ENCODE measurements around the gene WHRN. TPM values are rescaled to one million over a fixed set of nuclear protein-coding genes. Genes with fewer than 3 reads are reported as not detected.

Gene WHRN
- polyA plus RNA-seq, 1 donor from 2014 or later = 2.5 TPM

DNA sequence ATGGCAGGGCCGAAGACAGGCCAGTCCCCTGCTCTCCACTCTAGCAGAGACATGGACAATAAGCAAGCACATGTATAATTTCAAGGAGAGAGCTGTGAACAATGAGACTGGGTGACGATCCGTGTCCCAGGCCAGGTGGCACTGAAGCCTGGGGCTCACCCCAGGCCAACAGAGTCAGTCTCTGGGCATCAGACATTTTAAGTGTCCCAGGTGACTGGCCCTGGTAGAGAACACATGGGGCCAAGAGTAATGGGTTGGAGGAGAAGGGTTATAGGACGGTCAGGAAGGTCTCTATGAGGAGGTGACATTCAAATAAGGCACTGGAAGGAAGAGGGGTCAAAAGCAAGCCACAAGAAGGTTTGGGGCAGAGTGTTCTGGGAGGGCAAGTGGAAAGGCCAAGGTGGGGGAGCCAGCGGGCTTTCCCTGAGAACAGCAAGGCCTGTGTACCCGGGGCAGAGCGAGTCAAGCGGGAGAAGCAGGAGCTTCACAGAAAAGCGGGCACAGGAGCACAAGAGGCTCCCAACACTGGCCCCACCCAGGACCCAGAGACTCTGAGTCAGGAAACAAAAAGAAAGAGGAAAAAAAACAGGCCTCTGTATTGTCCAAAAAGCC is 116.4 kb downstream of the WHRN start:
- no peaks in the 10 kb centered on the region for H3F3A ChIP-seq (ENCODE audit: insufficient read depth, low read length, poor library complexity, severe bottlenecking)
- H3K4me2 ChIP-seq (ENCODE audit: low read length) = no peak overlapping the region
- no peaks in the 10 kb centered on the region for H3K36me3 ChIP-seq (ENCODE audit: insufficient read depth, low read length)
- H3K9ac ChIP-seq (ENCODE audit: low read length) = no peak overlapping the region
- H3K27me3 ChIP-seq (ENCODE audit: insufficient read depth, low read depth, low read length) = no peaks in the 10 kb centered on the region
- H3K9me2 ChIP-seq (ENCODE audit: insufficient read depth, low read length) = no peaks in the 10 kb centered on the region
- TF ChIP-seq SMC3 (conservative IDR thresholded peaks at IDR 0.05; ENCODE audit: poor library complexity) (no peak), TAF1 (IDR thresholded peaks at IDR 0.05; ENCODE audit: low read depth) (no peak), RAD21 (conservative IDR thresholded peaks at IDR 0.05) (no peak), EP300 (conservative IDR thresholded peaks at IDR 0.05; ENCODE audit: poor library complexity, severe bottlenecking) (no peak), POLR2AphosphoS5 (IDR thresholded peaks at IDR 0.05) (no peak), MXI1 (conservative IDR thresholded peaks at IDR 0.05; ENCODE audit: poor library complexity, severe bottlenecking) (no peak), EZH2 (IDR thresholded peaks at IDR 0.05; ENCODE audit: borderline replicate concordance, insufficient read depth, low read length, poor library complexity, severe bottlenecking) (no peak)
- TF ChIP-seq, protein P1, sequence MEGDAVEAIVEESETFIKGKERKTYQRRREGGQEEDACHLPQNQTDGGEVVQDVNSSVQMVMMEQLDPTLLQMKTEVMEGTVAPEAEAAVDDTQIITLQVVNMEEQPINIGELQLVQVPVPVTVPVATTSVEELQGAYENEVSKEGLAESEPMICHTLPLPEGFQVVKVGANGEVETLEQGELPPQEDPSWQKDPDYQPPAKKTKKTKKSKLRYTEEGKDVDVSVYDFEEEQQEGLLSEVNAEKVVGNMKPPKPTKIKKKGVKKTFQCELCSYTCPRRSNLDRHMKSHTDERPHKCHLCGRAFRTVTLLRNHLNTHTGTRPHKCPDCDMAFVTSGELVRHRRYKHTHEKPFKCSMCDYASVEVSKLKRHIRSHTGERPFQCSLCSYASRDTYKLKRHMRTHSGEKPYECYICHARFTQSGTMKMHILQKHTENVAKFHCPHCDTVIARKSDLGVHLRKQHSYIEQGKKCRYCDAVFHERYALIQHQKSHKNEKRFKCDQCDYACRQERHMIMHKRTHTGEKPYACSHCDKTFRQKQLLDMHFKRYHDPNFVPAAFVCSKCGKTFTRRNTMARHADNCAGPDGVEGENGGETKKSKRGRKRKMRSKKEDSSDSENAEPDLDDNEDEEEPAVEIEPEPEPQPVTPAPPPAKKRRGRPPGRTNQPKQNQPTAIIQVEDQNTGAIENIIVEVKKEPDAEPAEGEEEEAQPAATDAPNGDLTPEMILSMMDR (IDR thresholded peaks at IDR 0.05; ENCODE audit: poor library complexity, severe bottlenecking) = no peak
- TF ChIP-seq, protein P2, sequence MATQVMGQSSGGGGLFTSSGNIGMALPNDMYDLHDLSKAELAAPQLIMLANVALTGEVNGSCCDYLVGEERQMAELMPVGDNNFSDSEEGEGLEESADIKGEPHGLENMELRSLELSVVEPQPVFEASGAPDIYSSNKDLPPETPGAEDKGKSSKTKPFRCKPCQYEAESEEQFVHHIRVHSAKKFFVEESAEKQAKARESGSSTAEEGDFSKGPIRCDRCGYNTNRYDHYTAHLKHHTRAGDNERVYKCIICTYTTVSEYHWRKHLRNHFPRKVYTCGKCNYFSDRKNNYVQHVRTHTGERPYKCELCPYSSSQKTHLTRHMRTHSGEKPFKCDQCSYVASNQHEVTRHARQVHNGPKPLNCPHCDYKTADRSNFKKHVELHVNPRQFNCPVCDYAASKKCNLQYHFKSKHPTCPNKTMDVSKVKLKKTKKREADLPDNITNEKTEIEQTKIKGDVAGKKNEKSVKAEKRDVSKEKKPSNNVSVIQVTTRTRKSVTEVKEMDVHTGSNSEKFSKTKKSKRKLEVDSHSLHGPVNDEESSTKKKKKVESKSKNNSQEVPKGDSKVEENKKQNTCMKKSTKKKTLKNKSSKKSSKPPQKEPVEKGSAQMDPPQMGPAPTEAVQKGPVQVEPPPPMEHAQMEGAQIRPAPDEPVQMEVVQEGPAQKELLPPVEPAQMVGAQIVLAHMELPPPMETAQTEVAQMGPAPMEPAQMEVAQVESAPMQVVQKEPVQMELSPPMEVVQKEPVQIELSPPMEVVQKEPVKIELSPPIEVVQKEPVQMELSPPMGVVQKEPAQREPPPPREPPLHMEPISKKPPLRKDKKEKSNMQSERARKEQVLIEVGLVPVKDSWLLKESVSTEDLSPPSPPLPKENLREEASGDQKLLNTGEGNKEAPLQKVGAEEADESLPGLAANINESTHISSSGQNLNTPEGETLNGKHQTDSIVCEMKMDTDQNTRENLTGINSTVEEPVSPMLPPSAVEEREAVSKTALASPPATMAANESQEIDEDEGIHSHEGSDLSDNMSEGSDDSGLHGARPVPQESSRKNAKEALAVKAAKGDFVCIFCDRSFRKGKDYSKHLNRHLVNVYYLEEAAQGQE (IDR thresholded peaks at IDR 0.05; ENCODE audit: borderline replicate concordance) = no peak
- no peaks in the 10 kb centered on the region for H4K20me1 ChIP-seq (ENCODE audit: insufficient read depth)
- H3K79me2 ChIP-seq (replicated peaks; ENCODE audit: insufficient read depth, low read length) = no peaks in the 10 kb centered on the region
- no peak overlapping the region for H3K4me3 ChIP-seq (ENCODE audit: low read length)
- no peaks in the 10 kb centered on the region for H3K9me3 ChIP-seq (ENCODE audit: low read length)
- no peak overlapping the region for H3K27ac ChIP-seq (ENCODE audit: low read length)
- H2AFZ ChIP-seq (ENCODE audit: low read depth, low read length) = no peak overlapping the region

DNA sequence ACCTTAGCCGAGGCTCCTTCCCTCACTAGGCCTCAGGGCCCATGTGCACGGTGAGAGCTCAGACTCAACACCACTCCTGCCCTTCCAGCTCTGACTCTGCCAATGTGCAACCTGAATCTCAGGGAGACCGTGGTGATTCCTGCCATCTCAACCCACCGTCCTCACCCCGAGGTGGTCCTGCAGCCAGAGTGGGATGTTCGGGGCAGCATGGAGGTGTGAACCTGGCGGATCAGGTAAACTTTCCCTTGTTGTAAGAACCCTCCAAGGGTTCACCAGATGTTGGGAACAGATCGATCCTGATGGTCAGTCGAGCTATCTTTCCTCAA is 117.0 kb downstream of the WHRN start:
- TF ChIP-seq, protein P1 (IDR thresholded peaks at IDR 0.05; ENCODE audit: poor library complexity, severe bottlenecking) = no peak
- no peaks in the 10 kb centered on the region for H3K79me2 ChIP-seq (replicated peaks; ENCODE audit: insufficient read depth, low read length)
- H3K4me3 ChIP-seq (ENCODE audit: low read length) = peak overlapping the region; percentile 65
- H4K20me1 ChIP-seq (ENCODE audit: insufficient read depth) = no peaks in the 10 kb centered on the region
- peak overlapping the region; percentile 62 for H3K9ac ChIP-seq (ENCODE audit: low read length)
- H3K27ac ChIP-seq (ENCODE audit: low read length) = no peak overlapping the region
- no peaks in the 10 kb centered on the region for H3K9me3 ChIP-seq (ENCODE audit: low read length)
- no peaks in the 10 kb centered on the region for H3K9me2 ChIP-seq (ENCODE audit: insufficient read depth, low read length)
- H3K4me2 ChIP-seq (ENCODE audit: low read length) = no peak overlapping the region
- H3K27me3 ChIP-seq (ENCODE audit: insufficient read depth, low read depth, low read length) = no peaks in the 10 kb centered on the region
- no peak overlapping the region for H2AFZ ChIP-seq (ENCODE audit: low read depth, low read length)
- H3F3A ChIP-seq (ENCODE audit: insufficient read depth, low read length, poor library complexity, severe bottlenecking) = no peaks in the 10 kb centered on the region
- H3K36me3 ChIP-seq (ENCODE audit: insufficient read depth, low read length) = no peaks in the 10 kb centered on the region

Measured in neural cell (in vitro differentiated cells).